Stimulated activated CD8-positive, alpha-beta memory T cell treated with anti-CD3 and anti-CD28 coated beads, Interleukin-4, amount 100 ng/mL, for 24 hours (primary cell): ENCODE results near the gene PLEKHA8.
A peak's percentile ranks its signal among the peaks of the same experiment; 100 is the strongest.

ENCODE experiments used
- DNase-seq: peaks from one replicate; pipeline ENCODE4 v3.0.0-alpha.2; 2020; ENCODE audit warnings: low read depth

The PLEKHA8 gene, protein sequence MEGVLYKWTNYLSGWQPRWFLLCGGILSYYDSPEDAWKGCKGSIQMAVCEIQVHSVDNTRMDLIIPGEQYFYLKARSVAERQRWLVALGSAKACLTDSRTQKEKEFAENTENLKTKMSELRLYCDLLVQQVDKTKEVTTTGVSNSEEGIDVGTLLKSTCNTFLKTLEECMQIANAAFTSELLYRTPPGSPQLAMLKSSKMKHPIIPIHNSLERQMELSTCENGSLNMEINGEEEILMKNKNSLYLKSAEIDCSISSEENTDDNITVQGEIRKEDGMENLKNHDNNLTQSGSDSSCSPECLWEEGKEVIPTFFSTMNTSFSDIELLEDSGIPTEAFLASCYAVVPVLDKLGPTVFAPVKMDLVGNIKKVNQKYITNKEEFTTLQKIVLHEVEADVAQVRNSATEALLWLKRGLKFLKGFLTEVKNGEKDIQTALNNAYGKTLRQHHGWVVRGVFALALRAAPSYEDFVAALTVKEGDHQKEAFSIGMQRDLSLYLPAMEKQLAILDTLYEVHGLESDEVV

DNA sequence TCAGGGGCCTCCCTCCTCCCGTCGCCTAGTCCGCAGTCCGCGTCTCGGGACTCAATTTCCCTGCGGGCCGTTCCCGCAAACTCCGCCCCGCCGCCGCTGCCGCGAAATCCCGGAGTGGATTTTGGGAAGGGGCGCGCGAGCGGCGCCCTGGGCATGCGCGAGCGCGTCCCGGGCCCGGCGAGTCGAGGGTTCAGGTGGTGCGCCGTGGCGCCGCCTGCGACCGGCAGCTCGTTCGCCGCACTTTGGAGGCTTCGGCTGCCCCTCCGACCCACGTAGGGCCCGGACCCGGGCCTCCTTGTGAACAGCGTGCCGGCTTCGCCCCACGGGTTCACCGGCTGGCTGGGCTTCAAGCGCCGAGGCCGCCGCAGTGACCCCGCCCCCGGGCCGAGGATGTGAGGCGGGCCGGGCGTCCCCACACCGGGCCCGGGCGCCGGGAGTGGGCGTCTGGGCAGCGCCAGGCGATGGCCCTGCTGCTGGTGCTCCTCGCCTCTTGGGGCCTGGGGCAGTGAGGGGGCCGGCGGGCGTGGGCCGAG is at the start of gene PLEKHA8:
Gene PLEKHA8, plus strand, starts transcription at position 197 of the 533 bp plus-strand sequence. CDS start 351 bp downstream, outside the sequence.
- peak; percentile 81 for DNase-seq

- DNase-seq, result no peak
Observed at GRCh38 chr7:29980151-29980550, 48.1 kb upstream of the PLEKHA8 start.

DNA sequence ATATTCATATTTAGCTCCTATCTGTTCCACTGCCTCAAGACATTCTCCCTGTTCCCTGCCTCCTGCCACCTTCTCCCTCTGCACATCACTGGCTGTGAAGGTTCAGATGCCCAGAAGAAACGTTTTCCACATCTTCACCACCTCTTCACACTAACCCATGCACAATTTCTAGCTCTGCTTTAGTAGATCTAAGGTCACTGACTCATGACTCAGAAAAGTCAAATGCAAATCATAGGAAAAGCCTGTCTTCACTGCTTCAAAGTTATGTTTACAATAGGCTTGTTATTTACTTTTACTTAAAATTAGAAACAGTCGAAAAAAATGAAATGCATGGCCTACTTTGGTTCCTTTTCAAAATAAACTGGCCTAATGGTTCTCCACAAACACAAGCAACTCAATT is 41.1 kb upstream of the PLEKHA8 start:
- no peak for DNase-seq

- DNase-seq, result no peak
Observed at GRCh38 chr7:29987811-29988317, 40.3 kb upstream of the PLEKHA8 start.

GRCh38 chr7:29988424-29989256 is 39.6 kb upstream of the PLEKHA8 start:
- DNase-seq, result peak; percentile 10

DNA sequence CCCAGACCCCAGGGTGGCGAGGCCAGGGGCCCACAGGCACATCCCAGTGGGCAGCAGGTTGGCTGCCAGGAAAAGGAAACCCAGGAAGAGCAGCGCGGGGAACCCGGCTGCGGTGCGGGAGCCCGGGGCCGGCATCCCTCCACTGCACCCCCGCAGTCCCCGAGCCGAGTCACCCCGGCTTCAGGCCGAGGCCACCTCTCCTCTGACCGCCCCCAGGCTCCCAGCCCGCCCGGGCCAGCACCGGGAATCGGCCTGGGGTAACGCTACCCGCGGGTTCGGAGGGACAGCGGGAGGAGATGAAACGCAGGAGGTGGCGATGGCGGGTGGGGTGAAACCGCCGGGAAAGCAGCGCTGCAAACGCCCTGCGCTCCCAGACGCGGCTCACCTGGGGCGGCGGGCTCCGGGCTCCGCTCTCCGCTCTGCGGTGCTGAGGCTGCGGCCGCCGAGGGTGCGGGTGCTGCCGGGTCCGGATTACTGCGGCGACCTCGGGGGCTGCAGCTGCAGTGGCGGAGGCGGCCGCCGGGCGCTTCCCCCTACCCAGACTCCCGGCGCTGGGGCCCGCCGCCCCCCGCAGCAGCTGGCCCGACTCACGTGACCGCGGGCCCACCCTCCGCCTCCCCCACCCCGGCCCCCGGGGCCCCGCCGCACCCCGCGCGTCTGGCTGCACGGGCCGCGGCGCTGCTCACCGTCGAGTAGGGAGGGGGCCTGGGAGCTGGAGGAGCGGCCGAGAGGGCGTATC is 38.8 kb upstream of the PLEKHA8 start, which contains the start of gene SCRN1:
Gene SCRN1, minus strand, starts transcription at position 545 of the 739 bp plus-strand sequence. CDS start 20,734 bp downstream, outside the sequence.
- DNase-seq, result peak; percentile 15

GRCh38 chr7:29990931-29991330 is 37.3 kb upstream of the PLEKHA8 start:
- no peak for DNase-seq

DNA sequence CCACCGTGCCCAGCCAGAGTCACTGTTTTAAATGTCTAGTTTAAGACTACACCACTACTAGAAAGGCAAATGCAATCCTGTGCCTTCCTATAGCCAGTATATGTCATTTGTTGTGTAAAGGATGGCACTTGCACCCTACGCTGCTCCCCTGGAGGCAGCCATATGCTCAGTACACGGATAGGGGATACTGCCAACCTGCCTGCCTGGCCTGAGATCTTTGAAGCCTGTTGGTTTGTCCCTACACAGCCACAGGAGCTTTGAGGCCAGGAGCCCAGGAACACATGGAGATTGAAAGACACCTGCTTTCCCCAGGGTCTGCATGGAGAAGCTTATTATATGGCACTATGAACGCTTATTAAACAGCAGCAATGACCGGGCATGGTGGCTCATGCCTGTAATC is 36.3 kb upstream of the PLEKHA8 start:
- DNase-seq, result no peak

DNA sequence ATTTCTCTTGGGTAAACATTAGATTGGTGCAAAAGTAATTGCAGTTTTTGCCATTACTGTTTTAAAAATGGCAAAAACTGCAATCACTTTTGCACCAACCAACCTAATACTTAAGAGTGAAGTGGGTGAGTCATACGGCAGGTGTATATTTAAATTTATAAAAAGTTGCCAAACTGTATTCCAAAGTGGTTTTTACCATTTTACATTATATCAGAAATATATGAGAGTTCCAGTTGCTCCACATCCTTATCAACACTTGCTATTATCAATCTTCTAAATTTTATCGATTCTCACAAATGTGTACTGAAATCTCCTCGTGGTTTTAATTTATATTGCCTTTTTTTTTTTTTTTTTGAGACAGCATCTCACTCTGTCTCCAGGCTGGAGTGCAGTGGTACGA is 35.1 kb upstream of the PLEKHA8 start:
- DNase-seq, result no peak

GRCh38 chr7:29995652-29996051 is 32.6 kb upstream of the PLEKHA8 start:
- DNase-seq, result no peak

GRCh38 chr7:29996321-29996720 is 31.9 kb upstream of the PLEKHA8 start:
- DNase-seq, result no peak

GRCh38 chr7:29998489-29998888 is 29.7 kb upstream of the PLEKHA8 start:
- DNase-seq, result no peak

GRCh38 chr7:30001998-30002397 is 26.2 kb upstream of the PLEKHA8 start:
- DNase-seq, result no peak

DNA sequence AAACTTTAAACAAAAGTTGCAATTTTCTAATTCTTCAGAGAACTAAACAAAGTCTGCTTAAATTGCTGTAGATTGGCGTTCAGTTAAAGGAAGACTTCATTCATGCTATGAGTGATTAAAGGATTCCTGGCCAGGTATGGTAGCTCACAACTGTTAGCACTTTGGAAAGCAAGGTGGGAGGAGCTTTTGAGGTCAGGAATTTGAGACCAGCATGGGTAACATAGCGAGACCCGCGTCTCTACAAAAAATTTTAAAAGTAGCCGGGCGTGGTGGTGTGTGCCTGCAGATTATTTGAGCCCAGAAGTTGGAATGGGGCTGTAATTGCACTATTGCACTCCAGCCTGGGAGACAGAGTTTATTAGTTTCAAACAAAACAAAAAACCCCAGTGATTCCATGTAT is 25.1 kb upstream of the PLEKHA8 start:
- no peak for DNase-seq

- DNase-seq, result no peak
Observed at GRCh38 chr7:30005464-30005863, 22.7 kb upstream of the PLEKHA8 start.

- no peak for DNase-seq
Observed at GRCh38 chr7:30010021-30010420, 18.2 kb upstream of the PLEKHA8 start.

DNA sequence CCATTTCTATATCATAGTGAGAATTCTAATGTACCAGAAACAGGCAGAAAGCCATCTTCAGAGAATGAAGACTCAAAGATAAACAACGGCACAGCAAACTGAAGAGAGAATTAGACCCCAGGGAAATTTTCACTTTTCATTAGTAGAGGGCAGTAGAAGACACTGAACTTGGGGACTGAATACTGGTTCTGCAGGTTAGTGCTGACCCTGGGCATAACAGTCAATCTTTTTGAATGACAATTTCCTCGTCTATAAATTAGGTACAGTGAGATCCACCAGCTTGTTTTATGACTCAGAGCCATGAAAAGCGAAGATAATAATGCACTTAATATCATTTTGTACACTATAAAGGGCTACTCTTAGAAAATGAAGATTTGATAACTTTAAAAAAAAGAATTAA is 15.5 kb upstream of the PLEKHA8 start:
- DNase-seq, result no peak

DNA sequence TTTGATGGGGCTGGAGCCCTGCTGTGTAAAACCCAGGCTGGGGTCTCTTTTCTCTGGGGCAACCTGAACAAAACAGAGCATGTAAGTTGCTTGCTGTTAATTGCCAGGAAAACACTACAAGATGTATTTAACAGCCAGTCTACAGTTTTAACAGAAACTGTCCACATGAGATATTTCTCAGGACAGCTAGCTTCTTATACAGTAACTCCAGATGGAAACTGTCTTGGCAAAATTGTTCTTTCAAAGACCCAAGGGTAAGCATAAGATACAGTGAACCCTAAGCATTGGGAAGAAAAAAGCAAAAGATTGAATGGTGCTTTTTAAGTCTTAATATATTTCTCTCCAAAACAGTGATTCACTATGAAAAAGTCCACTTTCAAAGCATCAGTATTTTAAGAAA is 9.8 kb upstream of the PLEKHA8 start:
- no peak for DNase-seq

- DNase-seq, result no peak
Observed at GRCh38 chr7:30019387-30019786, 8.8 kb upstream of the PLEKHA8 start.

DNA sequence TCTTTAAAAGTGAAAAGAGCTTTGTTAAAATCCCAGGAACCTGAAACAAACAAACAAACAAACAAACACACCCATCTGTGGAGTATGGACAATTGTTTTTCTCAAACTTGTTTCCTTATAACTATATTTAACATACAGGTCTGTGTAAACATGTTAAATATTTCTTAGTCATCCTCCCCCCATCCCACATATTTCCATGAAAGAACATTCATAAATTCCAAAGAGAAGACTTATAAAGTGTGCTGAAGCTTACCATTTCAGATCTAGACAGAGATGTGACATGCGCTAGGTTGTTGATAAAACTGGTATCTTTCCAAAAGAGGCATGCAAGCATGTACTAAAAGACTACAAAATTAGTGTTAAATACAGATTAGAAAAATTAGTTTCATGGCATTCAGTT is 8.3 kb upstream of the PLEKHA8 start:
- DNase-seq, result no peak

GRCh38 chr7:30020535-30020934 is 7.7 kb upstream of the PLEKHA8 start:
- no peak for DNase-seq

- DNase-seq, result no peak
Observed at GRCh38 chr7:30022991-30023390, 5.2 kb upstream of the PLEKHA8 start.
